ENCODE measurements around the gene DPYSL4. TPM values are rescaled to one million over a fixed set of nuclear protein-coding genes. Genes with fewer than 3 reads are reported as not detected.

Gene DPYSL4
- total and polyA plus RNA-seq, 2 experiments from 2014 or later: 10.6 to 23.9 TPM

Other genes with a start within 250 kb of the DPYSL4 start
- gene BNIP3, start 205.0 kb upstream of the DPYSL4 start, total RNA-seq (2014; rRNA removed; shearing (Covaris generic)): 48.8 and 75.0 TPM in 2 replicates
- 41.1 and 46.3 TPM in 2 replicates for gene BNIP3, start 205.0 kb upstream of the DPYSL4 start, polyA plus RNA-seq (2016; fragmentation: Nextera tagmentation; extraction: Ambion mirVana)
- 0.47 and 1.2 TPM in 2 replicates for gene JAKMIP3, start 121.0 kb upstream of the DPYSL4 start, total RNA-seq (2014; rRNA removed; shearing (Covaris generic))
- 0.70 and 0.87 TPM in 2 replicates for gene JAKMIP3, start 121.0 kb upstream of the DPYSL4 start, polyA plus RNA-seq (2016; fragmentation: Nextera tagmentation; extraction: Ambion mirVana)
- 8.0 and 10.2 TPM in 2 replicates for gene STK32C, start 121.0 kb downstream of the DPYSL4 start, total RNA-seq (2014; rRNA removed; shearing (Covaris generic))
- 20.5 and 24.1 TPM in 2 replicates for gene STK32C, start 121.0 kb downstream of the DPYSL4 start, polyA plus RNA-seq (2016; fragmentation: Nextera tagmentation; extraction: Ambion mirVana)
- gene LRRC27, start 145.2 kb downstream of the DPYSL4 start, total RNA-seq (2014; rRNA removed; shearing (Covaris generic)): 3.1 and 3.5 TPM in 2 replicates
- gene LRRC27, start 145.2 kb downstream of the DPYSL4 start, polyA plus RNA-seq (2016; fragmentation: Nextera tagmentation; extraction: Ambion mirVana): 2.2 and 2.9 TPM in 2 replicates
- gene PWWP2B, start 210.3 kb downstream of the DPYSL4 start, total RNA-seq (2014; rRNA removed; shearing (Covaris generic)): 8.6 and 12.8 TPM in 2 replicates
- gene PWWP2B, start 210.3 kb downstream of the DPYSL4 start, polyA plus RNA-seq (2016; fragmentation: Nextera tagmentation; extraction: Ambion mirVana): 2.2 and 2.3 TPM in 2 replicates

Data from GM23338 (cell line).